Glomerular visceral epithelial cell (primary cell): ENCODE data around the gene CDHR4.
"Not testable (repeated sequence)": the region's sequence is repeated elsewhere in the genome, so short reads cannot be mapped to it uniquely, and the experiment has no call there.

ENCODE experiments used
- DNase-seq: peaks from one replicate; pipeline ENCODE4 v3.0.0-alpha.2; 2016; ENCODE audit errors: extremely low spot score

Gene CDHR4

GRCh38 chr3:49799761-49800160 is at the start of gene CDHR4:
TSS of gene CDHR4 (minus strand) at chr3:49799873. CDS start at chr3:49799812, 61 bp downstream.
- peak; percentile 74 for DNase-seq

GRCh38 chr3:49845694-49846093 is 46.0 kb upstream of the CDHR4 start:
- DNase-seq: no peak

- DNase-seq: no peak
Measured at GRCh38 chr3:49844464-49845183, 45.0 kb upstream of the CDHR4 start.

GRCh38 chr3:49842843-49843517 is 43.3 kb upstream of the CDHR4 start:
- no peak for DNase-seq

GRCh38 chr3:49841806-49842205 is 42.1 kb upstream of the CDHR4 start:
- no peak for DNase-seq

GRCh38 chr3:49841126-49841696 is 41.5 kb upstream of the CDHR4 start:
- peak; percentile 13 for DNase-seq

- DNase-seq: no peak
Measured at GRCh38 chr3:49840388-49840787, 40.7 kb upstream of the CDHR4 start.

- DNase-seq: peak; percentile 71
Measured at GRCh38 chr3:49839193-49839809, 39.6 kb upstream of the CDHR4 start.

GRCh38 chr3:49831341-49831740 is 31.7 kb upstream of the CDHR4 start:
- no peak for DNase-seq

- DNase-seq: no peak
Measured at GRCh38 chr3:49826016-49826415, 26.3 kb upstream of the CDHR4 start.

GRCh38 chr3:49823131-49823530 is 23.5 kb upstream of the CDHR4 start:
- DNase-seq: not testable (repeated sequence)

GRCh38 chr3:49813497-49814174 is 14.0 kb upstream of the CDHR4 start, which contains the start of gene UBA7:
TSS of gene UBA7 (minus strand) at chr3:49813953. CDS start at chr3:49813787, 166 bp downstream.
- peak; percentile 72 for DNase-seq

- no peak for DNase-seq
Measured at GRCh38 chr3:49812916-49813496, 13.3 kb upstream of the CDHR4 start.

- no peak for DNase-seq
Measured at GRCh38 chr3:49807431-49808114, 7.9 kb upstream of the CDHR4 start.

GRCh38 chr3:49806850-49807249 is 7.2 kb upstream of the CDHR4 start:
- DNase-seq: no peak

GRCh38 chr3:49805897-49806701 is 6.4 kb upstream of the CDHR4 start:
- DNase-seq: no peak

- no peak for DNase-seq
Measured at GRCh38 chr3:49805367-49805782, 5.7 kb upstream of the CDHR4 start.

GRCh38 chr3:49804141-49805041 is 4.7 kb upstream of the CDHR4 start:
- DNase-seq: no peak
